ENCODE measurements around the gene PM20D1.

DNA sequence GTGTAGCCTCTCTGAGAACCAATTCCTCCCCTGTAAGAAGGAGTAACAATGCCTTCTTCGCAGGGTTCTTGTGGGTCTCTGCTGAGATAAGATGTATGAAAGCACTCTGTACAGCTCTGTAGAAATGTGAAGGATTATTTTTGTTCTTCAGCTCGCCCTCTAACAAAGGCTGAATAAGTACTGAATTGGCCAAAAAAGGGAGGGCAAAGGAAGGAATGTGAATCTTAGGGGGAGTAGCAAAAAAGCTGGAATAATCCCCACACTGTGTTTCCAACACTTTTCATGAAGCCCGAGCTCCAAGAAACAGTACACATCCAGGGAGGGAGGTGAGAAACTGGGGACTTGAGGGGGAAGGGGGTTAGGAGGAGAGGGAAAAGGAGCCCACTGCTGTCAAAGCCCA, 22.9 kb downstream of the PM20D1 start:
- TF ChIP-seq, protein P1, sequence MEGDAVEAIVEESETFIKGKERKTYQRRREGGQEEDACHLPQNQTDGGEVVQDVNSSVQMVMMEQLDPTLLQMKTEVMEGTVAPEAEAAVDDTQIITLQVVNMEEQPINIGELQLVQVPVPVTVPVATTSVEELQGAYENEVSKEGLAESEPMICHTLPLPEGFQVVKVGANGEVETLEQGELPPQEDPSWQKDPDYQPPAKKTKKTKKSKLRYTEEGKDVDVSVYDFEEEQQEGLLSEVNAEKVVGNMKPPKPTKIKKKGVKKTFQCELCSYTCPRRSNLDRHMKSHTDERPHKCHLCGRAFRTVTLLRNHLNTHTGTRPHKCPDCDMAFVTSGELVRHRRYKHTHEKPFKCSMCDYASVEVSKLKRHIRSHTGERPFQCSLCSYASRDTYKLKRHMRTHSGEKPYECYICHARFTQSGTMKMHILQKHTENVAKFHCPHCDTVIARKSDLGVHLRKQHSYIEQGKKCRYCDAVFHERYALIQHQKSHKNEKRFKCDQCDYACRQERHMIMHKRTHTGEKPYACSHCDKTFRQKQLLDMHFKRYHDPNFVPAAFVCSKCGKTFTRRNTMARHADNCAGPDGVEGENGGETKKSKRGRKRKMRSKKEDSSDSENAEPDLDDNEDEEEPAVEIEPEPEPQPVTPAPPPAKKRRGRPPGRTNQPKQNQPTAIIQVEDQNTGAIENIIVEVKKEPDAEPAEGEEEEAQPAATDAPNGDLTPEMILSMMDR (IDR thresholded peaks at IDR 0.05; ENCODE audit: insufficient read depth, low read depth, low read length), result no peak
- TF ChIP-seq EZH2 (IDR thresholded peaks at IDR 0.05; ENCODE audit: insufficient read depth, low read length), result no peak
